Measurements from ENCODE around the gene HSD17B8. TPM values are rescaled to one million over a fixed set of nuclear protein-coding genes. Genes with fewer than 3 reads are reported as not detected.

The HSD17B8 gene
- total and polyA plus RNA-seq, 10 donors = 8.7 to 24.1 (median 16.1) TPM

DNA sequence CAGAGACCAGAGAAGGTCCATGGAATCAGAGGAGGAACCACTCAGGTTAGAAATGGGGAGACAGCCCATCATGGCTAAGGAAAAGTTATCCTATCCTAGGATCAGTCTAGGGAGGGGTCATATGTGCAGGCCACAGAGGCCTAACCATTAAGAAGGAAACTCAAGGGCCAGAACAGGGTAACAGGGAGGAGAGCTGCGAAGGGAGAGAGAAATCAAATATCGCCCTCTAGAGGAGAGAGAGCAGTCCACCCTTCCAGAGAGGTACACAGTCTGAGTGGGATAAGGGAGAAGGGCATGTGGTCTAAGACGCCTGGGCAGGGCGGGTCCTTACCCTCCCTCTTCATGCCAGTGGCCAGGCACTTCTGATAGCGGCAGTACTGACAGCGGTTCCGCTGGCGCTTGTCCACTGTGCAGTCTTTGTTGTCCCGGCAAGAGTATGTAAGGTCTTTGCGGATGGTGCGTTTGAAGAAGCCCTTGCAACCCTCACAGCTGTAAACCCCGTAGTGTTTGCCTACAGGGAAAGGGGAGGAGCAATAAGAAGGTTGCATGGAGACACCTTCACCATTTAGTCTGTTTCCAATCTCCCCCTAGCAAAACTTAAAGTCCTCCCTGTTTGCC, 6.9 kb upstream of the HSD17B8 start:
- intact Hi-C loops (cut with DNase I; ENCODE audit: low total_unique reads) = no loop called here
- Histone ChIP-seq H3K27me3 (replicated peaks in 1 of 7) (peaks cover 0 to 11% (median under 1%) of the 10 kb centered on the region in 7 donors), H3K4me1 (peaks cover 22 to 76% (median 55%) of the 10 kb centered on the region in 6 donors), H3K4me3 (peak overlapping the region in 1 of 8 donors; percentile 20), H3K27ac (peak overlapping the region in 1 of 8 donors; percentile 10), H3K9me3 (no peaks in the 10 kb centered on the region), H3K36me3 (peaks cover 0 to 60% (median 42%) of the 10 kb centered on the region in 6 donors)
- DNase-seq = peak; percentile 75
- TF ChIP-seq, protein P1, sequence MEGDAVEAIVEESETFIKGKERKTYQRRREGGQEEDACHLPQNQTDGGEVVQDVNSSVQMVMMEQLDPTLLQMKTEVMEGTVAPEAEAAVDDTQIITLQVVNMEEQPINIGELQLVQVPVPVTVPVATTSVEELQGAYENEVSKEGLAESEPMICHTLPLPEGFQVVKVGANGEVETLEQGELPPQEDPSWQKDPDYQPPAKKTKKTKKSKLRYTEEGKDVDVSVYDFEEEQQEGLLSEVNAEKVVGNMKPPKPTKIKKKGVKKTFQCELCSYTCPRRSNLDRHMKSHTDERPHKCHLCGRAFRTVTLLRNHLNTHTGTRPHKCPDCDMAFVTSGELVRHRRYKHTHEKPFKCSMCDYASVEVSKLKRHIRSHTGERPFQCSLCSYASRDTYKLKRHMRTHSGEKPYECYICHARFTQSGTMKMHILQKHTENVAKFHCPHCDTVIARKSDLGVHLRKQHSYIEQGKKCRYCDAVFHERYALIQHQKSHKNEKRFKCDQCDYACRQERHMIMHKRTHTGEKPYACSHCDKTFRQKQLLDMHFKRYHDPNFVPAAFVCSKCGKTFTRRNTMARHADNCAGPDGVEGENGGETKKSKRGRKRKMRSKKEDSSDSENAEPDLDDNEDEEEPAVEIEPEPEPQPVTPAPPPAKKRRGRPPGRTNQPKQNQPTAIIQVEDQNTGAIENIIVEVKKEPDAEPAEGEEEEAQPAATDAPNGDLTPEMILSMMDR (IDR thresholded peaks at IDR 0.05 in 8 of 11, conservative IDR thresholded peaks at IDR 0.05 in 3 of 11) = peak; percentile 13 to 79 (median 69)
- TF ChIP-seq POLR2A (IDR thresholded peaks at IDR 0.05) = no peak
- 47 to 60% (median 57%) methylated on average over 12 of the region's 12 CpGs for WGBS, 5 donors

DNA sequence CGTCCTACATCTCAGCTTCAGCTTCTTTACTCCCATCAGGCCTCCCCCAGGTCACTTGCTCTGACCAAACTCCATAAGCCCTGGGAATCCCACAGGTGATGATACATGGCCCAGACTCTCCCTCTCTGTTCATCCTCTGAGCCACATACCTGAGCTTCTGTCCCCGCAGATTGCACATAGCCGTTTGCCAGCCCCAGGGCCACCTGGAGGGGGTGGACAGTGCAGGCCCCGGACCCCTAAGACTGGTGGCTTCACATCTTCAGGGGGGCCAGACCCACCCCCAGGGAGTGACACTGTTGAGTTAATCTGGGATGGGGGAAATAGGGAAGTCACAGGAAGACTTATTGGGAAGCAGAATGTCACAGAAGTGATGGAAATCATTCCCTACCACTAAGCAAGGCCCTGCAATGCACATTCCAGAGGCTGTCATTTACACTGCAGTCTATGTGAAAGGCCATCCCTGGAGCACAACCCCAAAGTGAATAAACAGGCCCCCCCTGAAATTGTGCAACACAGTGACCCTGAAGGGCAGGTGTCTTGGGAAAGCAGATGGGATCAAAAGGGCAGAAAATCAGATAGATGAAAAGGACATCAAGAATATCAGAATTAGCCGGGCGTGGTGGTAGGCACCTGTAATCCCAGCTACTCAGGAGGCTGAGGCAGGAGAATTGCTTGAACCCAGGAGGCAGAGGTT, 6.1 kb upstream of the HSD17B8 start:
- 78 to 85% (median 82%) methylated on average over 6 of the region's 6 CpGs for WGBS, 5 donors
- Histone ChIP-seq H3K4me1 (peaks cover 22 to 76% (median 55%) of the 10 kb centered on the region in 6 donors), H3K9me3 (no peaks in the 10 kb centered on the region), H3K4me3 (peak overlapping the region in 1 of 8 donors; percentile 20), H3K27ac (peak overlapping the region in 1 of 8 donors; percentile 39), H3K27me3 (replicated peaks in 1 of 7) (peaks cover 0 to 3% (median 0%) of the 10 kb centered on the region in 7 donors), H3K36me3 (peaks cover 0 to 68% (median 49%) of the 10 kb centered on the region in 6 donors)
- TF ChIP-seq, protein P1 (IDR thresholded peaks at IDR 0.05 in 8 of 11, conservative IDR thresholded peaks at IDR 0.05 in 3 of 11) = no peak
- TF ChIP-seq POLR2A (IDR thresholded peaks at IDR 0.05) (no peak), POLR2AphosphoS5 (IDR thresholded peaks at IDR 0.05) (no peak)
- intact Hi-C loops (cut with DNase I; ENCODE audit: low total_unique reads) = no loop called here
- peak; percentile 72 for DNase-seq

DNA sequence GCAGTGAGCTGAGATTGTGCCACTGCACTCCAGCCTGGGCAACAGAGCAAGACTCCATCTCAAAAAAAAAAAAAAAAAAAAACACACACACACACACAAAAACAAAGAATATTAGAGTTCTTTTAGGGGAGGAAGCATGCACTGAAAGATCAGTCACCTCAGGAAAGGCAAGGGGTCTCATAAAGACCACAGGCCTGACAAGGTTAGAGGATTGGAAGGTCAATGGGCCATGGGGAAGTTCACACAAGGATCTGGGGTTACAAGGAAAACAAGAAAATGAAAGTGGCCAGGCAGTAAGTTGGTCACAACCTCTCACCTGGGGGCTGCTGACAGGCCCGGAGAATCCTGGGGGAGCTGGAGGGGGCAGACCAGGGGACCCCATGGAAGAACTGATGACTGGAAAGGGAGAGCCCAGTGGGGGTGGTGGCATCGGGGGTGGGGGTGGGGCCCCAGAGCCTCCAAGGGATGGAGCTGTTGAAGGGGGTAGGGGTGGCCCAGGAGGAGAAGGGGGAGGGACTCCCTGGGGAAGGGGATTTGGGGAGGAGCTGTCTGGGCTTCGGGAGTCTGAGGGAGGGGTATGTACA, 5.5 kb upstream of the HSD17B8 start:
- H3K36me3 ChIP-seq = peaks cover 0 to 70% (median 54%) of the 10 kb centered on the region in 6 donors
- peak overlapping the region in 7 of 8 donors; percentile 73 to 99 (median 88) for H3K4me3 ChIP-seq
- 38 to 55% (median 48%) methylated on average over 3 of the region's 3 CpGs for WGBS, 5 donors
- DNase-seq = peak; percentile 76
- H3K27me3 ChIP-seq (replicated peaks in 1 of 7) = no peaks in the 10 kb centered on the region
- H3K4me1 ChIP-seq = peaks cover 25 to 76% (median 57%) of the 10 kb centered on the region in 6 donors
- TF ChIP-seq, protein P1 (IDR thresholded peaks at IDR 0.05 in 8 of 11, conservative IDR thresholded peaks at IDR 0.05 in 3 of 11) = no peak
- TF ChIP-seq POLR2A (IDR thresholded peaks at IDR 0.05) = no peak
- no peak for TF ChIP-seq POLR2AphosphoS5 (IDR thresholded peaks at IDR 0.05)
- H3K27ac ChIP-seq = peak overlapping the region in 7 of 8 donors; percentile 95 to 99 (median 98)
- no peaks in the 10 kb centered on the region for H3K9me3 ChIP-seq
- intact Hi-C loops (cut with DNase I; ENCODE audit: low total_unique reads) = no loop called here

Data from spleen (tissue), 11 donors.